OCI-LY7 (cell line): Measurements from ENCODE around the gene MCM10. TPM values are rescaled to one million over a fixed set of nuclear protein-coding genes. Genes with fewer than 3 reads are reported as not detected.
"Not testable (repeated sequence)": the region's sequence is repeated elsewhere in the genome, so short reads cannot be mapped to it uniquely, and the experiment has no call there.

ENCODE experiments used
- BruUV-seq: library from RNA; stranded (reverse); fragments of 400-500 nt; replicated peaks from 2 replicates; lab custom pipeline; 2021; lab: Mats Ljungman, UMichigan
- CTCF ChIA-PET: fragments of 300-600 bp; sonication (Branson Sonifier 250); formaldehyde crosslinking; loops from one replicate; lab custom pipeline; 2022; ENCODE audit warnings: antibody characterized with exemption; ENCODE audit not compliant: unreplicated experiment; lab: Charles Lee
- POLR2A ChIA-PET: fragments of 300-600 bp; sonication (Branson Sonifier 250); formaldehyde crosslinking; loops from one replicate; lab custom pipeline; 2022; ENCODE audit warnings: antibody characterized with exemption; lab: Charles Lee
- DNase-seq: peaks from one replicate; pipeline ENCODE4 v3.0.0-alpha.2; 2015; ENCODE audit warnings: low spot score
- H2AFZ ChIP-seq: fragments of 200-600 bp; sonication (generic), shearing (Covaris generic); 2 replicates; pipeline ENCODE4 v1.6.1; 2014; ENCODE audit warnings: mild to moderate bottlenecking, antibody characterized with exemption, low read length, moderate library complexity
- H3K27ac ChIP-seq: fragments of 200-600 bp; sonication (generic); 2 replicates; pipeline ENCODE4 v1.5.1; 2014; ENCODE audit warnings: mixed run types, low read depth, mild to moderate bottlenecking, moderate library complexity, low read length, inconsistent platforms; ENCODE audit not compliant: poor library complexity, severe bottlenecking
- H3K36me3 ChIP-seq: fragments of 200-600 bp; sonication (generic); 2 replicates; pipeline ENCODE4 v1.6.1; 2014; ENCODE audit warnings: mild to moderate bottlenecking, antibody characterized with exemption, low read length, moderate library complexity, mixed read lengths; ENCODE audit not compliant: insufficient read depth
- H3K4me1 ChIP-seq: fragments of 200-600 bp; sonication (generic); 2 replicates; pipeline ENCODE4 v1.5.1; 2014; ENCODE audit warnings: mild to moderate bottlenecking, low read length; ENCODE audit not compliant: insufficient read depth, poor library complexity, severe bottlenecking
- H3K4me2 ChIP-seq: fragments of 200-600 bp; sonication (generic); 2 replicates; pipeline ENCODE4 v1.6.1; 2014; ENCODE audit warnings: mild to moderate bottlenecking, low read length
- H3K4me3 ChIP-seq: fragments of 200-600 bp; sonication (generic); 2 replicates; pipeline ENCODE4 v1.5.1; 2014; ENCODE audit warnings: mild to moderate bottlenecking, low read depth, low read length; ENCODE audit not compliant: poor library complexity, severe bottlenecking
- H3K79me2 ChIP-seq: fragments of 200-600 bp; sonication (generic); 2 replicates; pipeline ENCODE4 v1.6.1; 2016; ENCODE audit warnings: low read depth, mild to moderate bottlenecking, low read length, moderate library complexity, mixed read lengths; ENCODE audit not compliant: insufficient read depth
- H3K9me2 ChIP-seq: fragments of 200-600 bp; sonication (generic); 2 replicates; pipeline ENCODE4 v1.6.1; 2016; ENCODE audit warnings: mild to moderate bottlenecking, low read length, mixed read lengths; ENCODE audit not compliant: insufficient read depth
- H3K9me3 ChIP-seq: fragments of 200-600 bp; sonication (generic); 2 replicates; pipeline ENCODE4 v1.6.1; 2014; ENCODE audit warnings: mild to moderate bottlenecking, mixed run types, low read length, mixed read lengths
- H4K20me1 ChIP-seq: fragments of 200-600 bp; sonication (generic); 2 replicates; pipeline ENCODE4 v1.6.1; 2014; ENCODE audit warnings: mild to moderate bottlenecking, antibody characterized with exemption, low read length, moderate library complexity, mixed read lengths; ENCODE audit not compliant: insufficient read depth
- EZH2phosphoT487 ChIP-seq: fragments of 200-600 bp; sonication (generic); IDR thresholded peaks from 2 replicates; pipeline ENCODE4 v1.6.1; 2018; ENCODE audit warnings: low read depth, borderline replicate concordance, mild to moderate bottlenecking, mixed run types, antibody characterized with exemption, low read length, moderate library complexity, mixed read lengths
- intact Hi-C: fragments of 100-400 bp; cut with micrococcal nuclease; formaldehyde crosslinking; loops from one replicate; pipeline ENCODE4 v1.10.0; 2022; ENCODE audit not compliant: unreplicated experiment
- total RNA-seq, 2 experiments: library from RNA; depleted of rRNA in 1 of 2; stranded (reverse); fragments of >200 nt in 1 of 2; shearing (Covaris generic) in 1 of 2; gene quantifications; 2 replicates each; pipeline ENCODE4 v1.2.3, GENCODE V29; 2014 to 2022
- TF ChIP-seq, protein P1 (sequence below): fragments of 200-600 bp; sonication (generic); conservative IDR thresholded peaks from 2 replicates; pipeline ENCODE4 v1.5.1; 2014; ENCODE audit warnings: mild to moderate bottlenecking, antibody characterized with exemption, low read length, moderate library complexity, mixed read lengths

Gene MCM10
- total RNA-seq, 2 experiments from 2014 or later, result 56.9 to 96.4 TPM

DNA sequence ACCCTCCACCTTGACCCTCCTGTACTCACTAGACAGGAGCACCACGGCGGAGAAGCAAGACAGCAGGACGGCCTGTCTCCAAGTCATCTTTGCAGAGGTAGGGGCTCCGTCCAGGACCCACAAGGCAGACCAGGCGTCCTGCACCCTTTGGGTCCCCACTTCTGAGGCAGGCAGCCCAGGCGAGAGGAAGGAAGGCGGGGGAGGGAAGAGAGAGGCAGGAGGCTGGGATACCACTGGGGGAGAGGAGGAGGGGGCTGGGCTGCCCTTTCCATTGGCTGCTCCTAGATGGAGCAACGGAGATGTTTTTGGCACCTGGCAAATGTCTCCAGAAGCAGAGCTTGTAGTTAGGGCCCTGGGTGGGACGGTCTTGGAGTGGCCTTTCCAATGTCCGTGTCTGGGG is 72.8 kb downstream of the MCM10 start, which contains the start of gene UCMA:
UCMA (minus strand) TSS at position 203 of the 400 bp plus-strand sequence; CDS start at position 87, 116 bp downstream.
- DNase-seq, result no peak
- no peak within 1 kb of the TSS for H2AFZ ChIP-seq
- POLR2A ChIA-PET, result no interaction called here
- H3K36me3 ChIP-seq, result no peaks in the 10 kb centered on the region
- H3K4me3 ChIP-seq, result no peak within 1 kb of the TSS
- H4K20me1 ChIP-seq, result no peaks in the 10 kb centered on the region
- TF ChIP-seq, protein P1, sequence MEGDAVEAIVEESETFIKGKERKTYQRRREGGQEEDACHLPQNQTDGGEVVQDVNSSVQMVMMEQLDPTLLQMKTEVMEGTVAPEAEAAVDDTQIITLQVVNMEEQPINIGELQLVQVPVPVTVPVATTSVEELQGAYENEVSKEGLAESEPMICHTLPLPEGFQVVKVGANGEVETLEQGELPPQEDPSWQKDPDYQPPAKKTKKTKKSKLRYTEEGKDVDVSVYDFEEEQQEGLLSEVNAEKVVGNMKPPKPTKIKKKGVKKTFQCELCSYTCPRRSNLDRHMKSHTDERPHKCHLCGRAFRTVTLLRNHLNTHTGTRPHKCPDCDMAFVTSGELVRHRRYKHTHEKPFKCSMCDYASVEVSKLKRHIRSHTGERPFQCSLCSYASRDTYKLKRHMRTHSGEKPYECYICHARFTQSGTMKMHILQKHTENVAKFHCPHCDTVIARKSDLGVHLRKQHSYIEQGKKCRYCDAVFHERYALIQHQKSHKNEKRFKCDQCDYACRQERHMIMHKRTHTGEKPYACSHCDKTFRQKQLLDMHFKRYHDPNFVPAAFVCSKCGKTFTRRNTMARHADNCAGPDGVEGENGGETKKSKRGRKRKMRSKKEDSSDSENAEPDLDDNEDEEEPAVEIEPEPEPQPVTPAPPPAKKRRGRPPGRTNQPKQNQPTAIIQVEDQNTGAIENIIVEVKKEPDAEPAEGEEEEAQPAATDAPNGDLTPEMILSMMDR, result no peak
- TF ChIP-seq EZH2phosphoT487, result no peak
- no peaks in the 10 kb centered on the region for H3K79me2 ChIP-seq
- no peak within 1 kb of the TSS for H3K4me2 ChIP-seq
- BruUV-seq, result no TSS peak
- no peaks in the 10 kb centered on the region for H3K4me1 ChIP-seq
- no peaks in the 10 kb centered on the region for H3K9me3 ChIP-seq
- no peaks in the 10 kb centered on the region for H3K9me2 ChIP-seq
- CTCF ChIA-PET, result no interaction called here
- H3K27ac ChIP-seq, result no peak within 1 kb of the TSS
- intact Hi-C loops, result no loop called here

- H3K79me2 ChIP-seq, H4K20me1 ChIP-seq, H3K36me3 ChIP-seq, DNase-seq, H3K9me3 ChIP-seq, intact Hi-C loops, H3K27ac ChIP-seq, H3K4me3 ChIP-seq, CTCF ChIA-PET, BruUV-seq, POLR2A ChIA-PET, H3K4me1 ChIP-seq, H3K4me2 ChIP-seq, H2AFZ ChIP-seq, H3K9me2 ChIP-seq: not testable (repeated sequence)
Measured at GRCh38 chr10:13234736-13235135, 73.4 kb downstream of the MCM10 start.

GRCh38 chr10:13236638-13237037 is 75.3 kb downstream of the MCM10 start:
- BruUV-seq, result no TSS peak
- H3K27ac ChIP-seq, result no peak overlapping the region
- CTCF ChIA-PET, result no interaction called here

More at GRCh38 chr10:13236638-13237037, 75.3 kb downstream of the MCM10 start:
- intact Hi-C loops, result no loop called here
- DNase-seq, result no peak
- no peaks in the 10 kb centered on the region for H3K79me2 ChIP-seq
- no peaks in the 10 kb centered on the region for H3K4me1 ChIP-seq
- no peak overlapping the region for H3K4me3 ChIP-seq
- no peak for TF ChIP-seq EZH2phosphoT487
- TF ChIP-seq, protein P1, result no peak
- H3K9me2 ChIP-seq, result no peaks in the 10 kb centered on the region
- no peak overlapping the region for H2AFZ ChIP-seq
- POLR2A ChIA-PET, result interaction anchor here (0.6 to 0.7 kb wide), 3 partner anchors 49 to 1299 kb away, joined by 4 to 5 read pairs (median 4); no protein-coding TSS in a partner anchor
- H4K20me1 ChIP-seq, result no peaks in the 10 kb centered on the region
- no peaks in the 10 kb centered on the region for H3K36me3 ChIP-seq
- no peaks in the 10 kb centered on the region for H3K9me3 ChIP-seq
- no peak overlapping the region for H3K4me2 ChIP-seq
